Kidney glomerular epithelial cell (primary cell): ENCODE data around the gene KLHL28.

Experiments used
- DNase-seq: peaks from one replicate; lab custom pipeline; 2025; lab: John Stamatoyannopoulos, UW

KLHL28 gene, protein sequence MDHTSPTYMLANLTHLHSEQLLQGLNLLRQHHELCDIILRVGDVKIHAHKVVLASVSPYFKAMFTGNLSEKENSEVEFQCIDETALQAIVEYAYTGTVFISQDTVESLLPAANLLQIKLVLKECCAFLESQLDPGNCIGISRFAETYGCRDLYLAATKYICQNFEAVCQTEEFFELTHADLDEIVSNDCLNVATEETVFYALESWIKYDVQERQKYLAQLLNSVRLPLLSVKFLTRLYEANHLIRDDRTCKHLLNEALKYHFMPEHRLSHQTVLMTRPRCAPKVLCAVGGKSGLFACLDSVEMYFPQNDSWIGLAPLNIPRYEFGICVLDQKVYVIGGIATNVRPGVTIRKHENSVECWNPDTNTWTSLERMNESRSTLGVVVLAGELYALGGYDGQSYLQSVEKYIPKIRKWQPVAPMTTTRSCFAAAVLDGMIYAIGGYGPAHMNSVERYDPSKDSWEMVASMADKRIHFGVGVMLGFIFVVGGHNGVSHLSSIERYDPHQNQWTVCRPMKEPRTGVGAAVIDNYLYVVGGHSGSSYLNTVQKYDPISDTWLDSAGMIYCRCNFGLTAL

DNA sequence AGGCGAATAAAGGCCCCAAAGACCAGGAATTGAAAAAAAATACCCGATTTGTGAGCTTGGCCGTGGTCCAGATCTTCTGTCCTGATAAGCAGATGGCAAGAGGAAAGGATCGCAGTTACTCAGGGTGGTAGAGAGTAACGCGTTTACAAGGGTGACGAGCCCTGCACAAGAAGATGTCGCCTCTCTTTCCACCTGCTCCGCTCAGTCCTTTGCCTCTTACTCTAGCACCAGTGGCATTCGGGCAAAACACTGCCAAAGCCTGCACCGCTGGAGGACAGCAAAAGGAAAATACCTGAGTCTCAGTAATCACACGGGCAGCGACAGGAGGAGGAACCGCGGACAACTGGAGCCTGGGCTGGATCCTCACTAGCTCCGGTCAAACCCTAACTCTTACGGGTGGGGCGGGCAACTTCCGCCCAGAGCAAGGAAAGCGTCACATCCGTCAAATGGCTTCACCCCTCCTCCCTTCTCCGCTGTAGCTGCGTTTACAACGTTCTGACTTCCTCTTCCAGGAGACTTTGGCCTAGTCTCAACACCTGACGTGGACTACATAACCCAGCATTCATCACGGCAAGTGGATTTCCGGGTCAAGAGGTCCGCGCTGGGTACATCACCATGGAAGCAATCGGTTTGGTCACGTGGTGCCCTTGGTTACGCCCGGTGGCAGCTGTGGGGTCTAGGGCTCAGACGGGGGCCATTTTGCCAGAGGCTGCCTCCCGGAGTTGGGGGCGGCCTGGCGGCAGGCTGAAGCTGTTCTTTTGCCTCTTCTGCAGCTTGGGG is at the start of gene KLHL28, which contains the start of gene TOGARAM1:
KLHL28 (minus strand) TSS at position 394 of the 780 bp plus-strand sequence. CDS start 16,019 bp downstream, outside the sequence.
TOGARAM1 (plus strand) TSS at position 637 of the 780 bp plus-strand sequence. CDS start 232 bp downstream, outside the sequence.
- DNase-seq = peak; percentile 100

DNA sequence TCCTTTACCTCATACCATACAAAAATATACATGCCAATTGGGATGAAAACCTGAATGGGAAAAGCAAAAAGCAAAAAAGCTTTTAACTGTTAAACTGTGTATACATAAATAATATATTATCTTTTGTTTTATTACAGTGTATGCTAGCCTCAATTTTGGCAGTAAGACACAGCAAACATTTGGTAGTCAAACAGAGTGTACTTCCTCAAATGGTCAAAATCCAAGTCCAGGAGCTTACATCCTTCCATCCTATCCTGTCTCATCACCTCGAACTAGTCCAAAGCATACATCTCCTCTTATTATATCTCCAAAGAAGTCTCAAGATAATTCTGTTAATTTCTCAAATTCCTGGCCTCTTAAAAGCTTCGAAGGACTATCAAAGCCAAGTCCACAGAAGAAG is 42.2 kb upstream of the KLHL28 start:
- DNase-seq = no peak

DNA sequence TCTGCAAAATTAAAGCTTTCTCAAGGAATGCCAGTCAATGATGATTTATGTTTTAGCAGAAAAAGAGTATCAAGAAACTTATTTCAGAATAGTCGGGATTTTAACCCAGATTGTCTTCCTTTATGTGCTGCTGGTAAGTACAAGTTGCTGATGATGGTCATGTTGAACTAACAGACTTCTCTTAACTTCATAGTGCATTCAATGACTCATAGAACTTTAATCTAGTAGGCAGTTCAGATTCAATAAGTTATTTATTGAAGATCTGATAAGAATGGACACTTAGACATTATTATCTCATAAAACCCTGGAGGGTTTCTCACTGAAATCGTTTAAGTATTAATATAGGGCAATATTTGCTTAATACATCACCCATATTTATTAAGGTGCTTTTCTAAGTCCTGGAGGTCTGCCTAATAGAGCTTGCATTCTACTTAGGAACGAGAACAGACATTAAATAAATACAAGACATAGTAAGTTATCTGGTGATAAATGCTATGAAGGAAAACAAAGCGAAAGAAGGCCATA is 34.1 kb upstream of the KLHL28 start:
- DNase-seq = no peak

DNA sequence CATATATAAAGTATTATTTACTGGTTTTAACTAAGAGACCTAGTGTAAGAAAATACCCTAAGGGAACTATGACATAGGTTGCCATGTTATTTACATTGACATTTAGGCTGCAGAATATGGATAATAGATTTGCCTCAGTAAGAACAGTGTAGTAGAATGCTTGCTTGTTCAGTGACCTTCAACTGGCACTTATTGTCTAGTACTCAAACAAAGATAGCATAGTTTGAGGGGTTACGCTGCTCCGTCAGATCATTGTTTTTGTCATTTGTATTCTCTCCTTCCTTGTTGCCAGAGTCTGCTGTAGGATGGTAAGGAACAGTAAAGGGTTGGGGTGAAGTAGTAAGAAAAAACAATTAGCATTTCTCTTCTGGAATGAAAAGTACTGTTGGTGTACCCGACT is 33.4 kb upstream of the KLHL28 start:
- no peak for DNase-seq

DNA sequence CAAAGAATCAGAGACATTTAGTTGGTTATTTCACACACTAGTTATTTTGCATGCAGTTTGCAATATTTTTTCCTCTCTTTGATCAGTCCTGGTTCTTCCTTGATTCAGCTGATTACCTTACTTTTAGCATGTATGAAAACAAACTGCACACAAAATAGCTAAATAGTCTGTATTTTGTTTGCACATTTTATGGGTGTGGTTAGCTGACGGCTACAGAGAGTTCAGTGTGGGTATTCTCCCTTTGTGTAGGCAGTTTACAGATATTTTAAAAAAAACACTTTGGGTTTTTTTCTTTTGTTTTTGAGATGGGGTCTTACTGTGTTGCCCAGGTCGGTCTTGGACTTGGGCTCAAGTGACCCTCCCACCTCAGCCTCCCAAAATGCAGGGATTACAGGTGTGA is 28.8 kb upstream of the KLHL28 start:
- no peak for DNase-seq

DNA sequence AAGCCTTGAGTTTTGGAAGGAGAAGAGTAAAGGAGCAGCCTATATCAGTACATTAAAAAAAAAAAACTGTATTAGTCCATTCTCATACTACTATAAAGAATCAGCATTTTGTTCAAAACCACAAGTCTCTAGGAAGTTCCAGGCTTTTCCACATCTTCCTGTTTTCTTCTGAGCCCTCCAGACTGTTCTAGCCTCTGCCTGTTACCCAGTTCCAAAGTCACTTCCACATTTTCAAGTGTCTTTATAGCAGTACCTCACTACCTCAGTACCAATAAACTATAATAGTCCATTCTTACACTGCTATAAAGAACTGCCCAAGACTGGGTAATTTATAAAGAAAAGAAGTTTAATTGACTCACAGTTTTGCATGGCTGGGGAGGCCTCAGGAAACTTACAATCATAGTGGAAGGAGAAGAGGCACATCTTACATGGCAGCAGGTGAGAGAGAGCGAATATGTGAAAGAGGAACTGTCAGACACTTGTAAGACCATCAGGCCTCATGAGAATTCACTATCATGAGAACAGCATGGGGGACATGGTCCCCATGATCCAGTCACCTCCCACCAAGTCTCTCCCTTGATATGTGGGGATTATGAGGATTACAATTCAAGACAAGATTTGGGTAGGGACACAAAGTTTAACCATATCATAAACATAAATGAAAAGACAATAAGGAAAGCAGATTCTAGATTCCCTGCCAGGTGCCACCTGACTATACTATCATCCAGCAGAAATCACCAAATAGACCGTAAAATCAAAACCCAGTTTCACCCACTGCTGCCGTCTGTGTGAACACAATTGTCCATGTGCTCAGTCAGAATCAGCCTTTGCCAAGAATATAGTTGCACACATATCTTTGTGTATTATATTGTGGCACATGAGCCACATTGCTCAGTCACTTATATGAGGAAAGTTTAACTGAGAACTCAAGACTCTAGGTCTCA is 28.0 kb upstream of the KLHL28 start:
- no peak for DNase-seq

DNA sequence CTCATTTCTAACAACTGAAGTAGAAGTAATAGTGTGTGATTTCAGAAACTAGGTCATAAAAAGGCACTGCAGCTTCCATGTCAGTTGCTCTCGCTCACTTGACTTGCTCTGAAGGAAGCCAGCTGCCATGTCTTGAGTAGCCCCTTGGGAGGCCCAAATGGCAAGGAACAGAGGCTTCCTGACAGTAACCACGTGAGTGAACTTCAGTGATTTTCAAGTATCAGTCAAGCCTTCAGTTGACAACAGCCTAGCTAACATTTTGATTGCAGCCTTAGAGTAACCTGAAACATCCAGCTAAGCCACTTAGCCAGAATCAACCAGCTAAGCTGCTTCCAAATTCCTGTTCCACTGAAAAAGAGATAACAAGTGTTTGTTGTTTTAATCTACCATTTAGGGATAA is 26.9 kb upstream of the KLHL28 start:
- no peak for DNase-seq

DNA sequence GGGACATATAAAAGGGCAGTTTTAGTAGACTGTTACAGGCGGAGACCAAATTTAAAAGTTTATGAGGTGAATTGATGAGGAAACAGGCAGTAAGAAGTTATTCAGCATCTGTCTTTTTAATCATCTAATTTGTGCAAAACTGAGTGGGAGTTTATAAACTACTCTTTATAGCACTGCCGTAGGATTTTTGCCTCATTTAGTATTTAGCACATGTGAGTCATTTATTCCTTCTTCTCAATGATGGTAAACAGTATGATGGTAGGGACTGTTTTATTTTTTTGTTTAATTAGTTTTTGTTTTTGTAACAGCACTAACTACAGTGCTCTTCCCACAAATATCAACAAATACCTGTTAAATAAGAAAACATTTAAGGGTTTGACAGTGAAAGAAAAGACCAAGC is 20.8 kb upstream of the KLHL28 start:
- no peak for DNase-seq

DNA sequence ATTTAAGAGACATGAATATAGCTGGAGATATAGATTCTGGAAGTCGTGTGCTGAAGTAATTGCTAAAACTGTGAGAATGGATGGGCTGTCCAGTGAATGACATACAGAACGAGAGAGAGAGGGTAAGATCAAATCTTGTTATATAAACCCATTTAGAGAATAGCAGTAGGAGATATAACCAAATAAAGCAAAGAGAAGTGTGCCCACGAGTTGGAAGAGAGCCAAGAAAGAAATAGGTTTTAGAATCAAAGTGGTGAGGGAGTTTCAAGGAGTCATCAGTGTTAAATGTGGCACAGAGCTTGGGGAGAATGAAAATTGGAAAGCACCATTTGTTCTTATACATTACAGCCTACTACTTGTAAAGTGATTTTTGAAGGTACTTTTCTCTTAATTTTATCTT is 19.5 kb upstream of the KLHL28 start:
- DNase-seq = no peak

DNA sequence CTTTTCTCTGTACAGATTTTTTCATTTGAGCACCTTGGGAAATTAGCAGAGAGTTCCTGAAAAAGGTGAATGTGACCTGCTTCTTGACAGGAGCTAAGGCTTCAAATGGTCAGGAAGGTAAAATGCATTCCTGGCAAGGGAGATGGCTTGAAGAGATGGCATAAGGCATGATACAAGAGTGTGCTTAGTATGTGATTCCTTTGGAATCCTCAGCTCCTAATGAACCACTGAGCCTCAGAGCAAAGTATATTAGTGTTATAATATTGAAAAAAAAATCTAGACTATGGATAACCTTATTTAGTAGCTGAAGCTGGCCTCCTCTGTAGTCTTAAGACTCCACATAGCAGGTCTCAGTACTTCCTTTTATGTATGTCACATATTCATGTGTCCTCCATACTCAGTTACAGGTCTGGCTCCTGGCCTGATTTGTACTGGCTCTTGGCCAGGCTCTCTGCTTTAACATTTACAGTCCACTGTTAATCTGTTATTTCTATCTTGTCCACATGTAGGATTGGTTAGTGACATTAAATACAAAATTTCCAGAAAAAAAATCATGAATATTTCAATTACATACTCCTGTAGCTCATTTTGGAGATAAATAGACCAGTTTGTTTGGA is 18.1 kb upstream of the KLHL28 start:
- no peak for DNase-seq

DNA sequence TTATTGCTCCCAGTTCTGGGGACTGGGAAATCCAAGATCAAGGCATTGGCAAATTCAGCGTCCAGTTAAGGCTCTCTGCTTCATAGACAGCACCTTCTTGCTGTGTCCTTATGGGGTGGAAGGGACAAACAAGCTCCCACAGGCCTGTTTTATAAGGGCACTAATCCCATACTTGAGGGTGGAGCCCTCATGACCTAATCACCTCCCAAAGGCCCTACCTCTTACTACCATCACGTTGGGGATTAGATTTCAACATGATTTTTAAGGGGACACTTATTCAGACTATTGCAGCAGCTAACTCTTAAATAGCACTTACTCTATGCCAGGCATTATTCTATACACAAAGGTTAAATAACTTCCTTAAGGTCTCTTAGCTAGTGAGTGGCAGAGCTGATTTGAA is 17.5 kb upstream of the KLHL28 start:
- no peak for DNase-seq

DNA sequence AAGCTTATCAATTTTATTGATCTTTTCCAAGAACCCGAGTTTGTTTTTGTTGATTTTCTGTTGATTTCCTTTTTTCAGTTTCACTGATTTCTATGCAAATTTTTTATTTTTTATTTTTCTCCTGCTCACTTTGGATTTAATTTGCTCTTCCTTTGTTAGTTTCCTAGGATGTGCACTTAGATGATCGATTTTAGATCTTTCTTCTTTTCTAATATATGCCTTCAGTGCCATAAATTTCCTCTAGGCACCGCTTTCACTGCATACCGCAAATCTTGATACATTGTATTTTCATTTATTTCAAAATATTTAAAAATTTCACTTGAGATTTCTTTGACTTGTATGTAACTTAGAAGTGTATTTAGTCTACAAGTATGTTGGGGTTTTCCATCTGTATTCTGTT is 9.7 kb upstream of the KLHL28 start:
- DNase-seq = no peak

DNA sequence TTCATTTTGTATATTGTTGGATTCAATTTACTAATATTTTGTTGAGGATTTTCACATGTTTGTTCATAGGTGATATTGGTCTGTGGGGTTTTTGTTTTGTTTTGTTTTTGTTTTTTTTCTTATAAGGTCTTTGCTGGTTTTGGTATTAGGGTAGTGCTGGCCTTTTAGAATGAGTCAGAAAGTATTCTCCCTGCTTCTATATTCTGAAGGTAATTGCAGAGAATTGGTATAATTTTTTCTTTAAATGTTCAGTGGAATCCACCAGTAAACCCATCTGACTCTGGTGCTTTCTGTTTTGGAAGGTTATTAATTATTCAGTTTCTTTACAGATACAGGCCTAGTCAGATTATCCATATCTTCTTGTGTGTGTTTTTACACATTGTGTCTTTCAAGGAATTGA is 9.2 kb upstream of the KLHL28 start:
- no peak for DNase-seq

DNA sequence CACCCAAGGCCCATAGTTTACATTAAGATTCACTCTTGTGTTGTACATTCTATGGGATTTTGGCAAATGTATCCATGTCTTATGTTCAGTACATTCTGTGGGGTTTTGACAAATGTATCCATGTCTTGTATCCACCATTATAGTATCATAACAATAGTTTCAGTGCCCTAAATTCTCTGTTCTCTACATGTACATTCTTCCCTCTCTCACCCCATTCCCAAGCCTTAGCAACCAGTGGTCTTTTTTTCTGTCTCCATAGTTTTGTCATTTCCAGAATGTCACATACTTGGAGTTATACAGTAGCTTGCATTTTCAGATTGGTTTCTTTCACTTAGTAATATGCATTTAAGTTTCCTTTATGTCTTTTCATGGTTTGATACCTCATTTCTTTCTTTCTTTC is 7.0 kb upstream of the KLHL28 start:
- DNase-seq = no peak

DNA sequence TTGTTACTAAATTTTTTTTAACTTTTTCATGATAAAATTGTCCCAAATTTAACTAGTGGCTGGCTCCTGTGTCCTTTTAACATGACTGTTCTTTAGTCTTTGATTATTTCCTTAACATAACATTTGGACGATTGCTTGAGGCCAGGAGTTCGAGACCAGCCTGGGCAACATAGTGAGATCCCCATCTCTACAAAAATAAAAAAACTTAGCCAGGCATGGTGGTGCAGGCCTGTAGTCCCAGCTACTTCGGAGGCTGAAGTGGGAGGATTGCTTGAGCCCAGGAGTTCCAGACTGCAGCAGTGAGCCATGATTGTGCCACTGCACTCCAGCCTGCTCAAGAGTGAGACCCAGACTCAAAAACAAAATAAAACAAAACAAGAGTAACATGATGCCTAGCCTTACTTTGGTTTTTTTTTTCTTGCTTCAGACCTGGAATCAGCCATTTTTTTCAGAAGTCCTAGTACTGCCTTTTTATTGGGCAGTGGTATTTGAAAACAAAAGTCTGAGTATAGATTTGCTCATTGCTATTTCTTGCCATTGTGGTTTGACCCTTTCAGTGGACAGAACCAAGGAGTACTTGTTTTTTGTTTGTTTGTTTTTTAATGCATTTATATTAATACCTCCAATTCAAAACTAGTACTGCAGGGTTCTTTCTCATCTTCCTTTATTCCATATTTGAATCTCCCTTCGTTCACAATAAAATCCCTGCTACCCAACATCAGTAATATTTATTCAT is 5.0 kb upstream of the KLHL28 start:
- DNase-seq = no peak

DNA sequence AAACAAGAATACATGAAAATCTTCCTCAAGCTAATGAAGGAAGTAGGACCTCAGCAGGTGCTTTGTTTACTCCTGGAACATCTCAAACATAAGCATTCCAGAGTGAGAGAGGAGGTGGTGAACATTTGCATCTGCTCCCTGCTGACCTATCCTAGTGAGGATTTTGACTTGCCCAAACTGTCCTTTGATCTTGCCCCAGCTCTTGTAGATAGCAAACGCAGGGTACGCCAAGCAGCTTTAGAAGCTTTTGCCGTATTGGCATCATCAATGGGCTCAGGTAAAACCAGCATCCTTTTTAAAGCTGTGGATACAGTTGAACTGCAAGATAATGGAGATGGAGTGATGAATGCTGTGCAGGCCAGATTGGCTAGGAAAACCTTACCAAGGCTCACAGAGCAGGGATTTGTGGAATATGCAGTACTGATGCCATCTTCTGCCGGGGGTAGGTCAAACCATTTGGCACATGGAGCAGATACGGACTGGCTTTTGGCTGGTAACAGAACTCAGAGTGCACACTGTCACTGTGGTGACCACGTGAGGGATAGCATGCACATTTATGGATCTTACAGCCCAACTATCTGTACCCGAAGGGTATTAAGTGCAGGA is 2.1 kb upstream of the KLHL28 start:
- no peak for DNase-seq

DNA sequence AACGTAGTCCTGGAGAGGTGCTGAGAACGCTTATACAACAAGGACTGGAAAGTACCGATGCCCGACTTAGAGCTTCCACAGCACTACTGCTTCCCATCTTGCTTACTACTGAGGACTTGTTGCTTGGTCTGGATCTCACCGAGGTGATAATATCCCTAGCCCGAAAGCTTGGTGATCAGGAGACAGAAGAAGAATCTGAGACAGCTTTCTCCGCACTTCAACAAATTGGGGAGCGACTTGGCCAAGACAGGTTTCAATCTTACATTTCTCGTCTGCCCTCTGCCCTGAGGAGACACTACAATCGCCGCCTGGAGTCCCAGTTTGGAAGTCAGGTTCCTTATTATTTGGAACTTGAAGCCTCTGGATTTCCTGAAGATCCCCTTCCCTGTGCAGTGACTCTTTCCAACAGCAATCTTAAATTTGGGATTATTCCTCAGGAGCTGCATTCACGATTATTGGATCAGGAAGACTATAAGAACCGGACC is 1.3 kb upstream of the KLHL28 start:
- DNase-seq = no peak

DNA sequence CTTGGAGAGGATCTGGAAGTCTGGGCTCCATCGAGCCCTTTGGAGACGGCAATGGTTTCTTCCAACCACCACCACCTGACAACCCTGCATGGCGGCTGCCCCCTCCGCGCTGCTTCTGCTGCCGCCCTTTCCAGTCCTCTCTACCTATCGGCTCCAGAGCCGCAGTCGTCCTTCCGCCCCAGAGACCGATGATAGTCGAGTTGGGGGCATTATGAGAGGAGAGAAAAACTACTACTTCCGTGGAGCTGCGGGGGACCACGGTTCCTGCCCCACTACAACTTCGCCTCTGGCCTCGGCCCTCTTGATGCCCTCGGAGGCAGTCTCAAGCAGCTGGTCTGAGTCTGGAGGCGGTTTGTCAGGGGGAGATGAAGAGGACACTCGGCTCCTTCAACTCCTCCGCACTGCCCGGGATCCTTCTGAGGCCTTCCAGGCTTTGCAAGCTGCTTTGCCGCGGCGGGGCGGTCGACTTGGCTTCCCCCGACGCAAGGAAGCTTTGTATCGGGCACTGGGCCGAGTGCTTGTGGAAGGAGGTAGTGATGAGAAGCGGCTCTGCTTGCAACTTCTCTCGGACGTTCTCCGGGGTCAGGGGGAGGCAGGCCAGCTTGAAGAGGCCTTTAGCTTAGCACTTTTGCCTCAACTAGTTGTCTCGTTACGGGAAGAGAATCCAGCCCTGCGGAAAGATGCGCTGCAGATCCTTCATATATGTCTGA is 742 bp upstream of the KLHL28 start:
- DNase-seq = no peak

DNA sequence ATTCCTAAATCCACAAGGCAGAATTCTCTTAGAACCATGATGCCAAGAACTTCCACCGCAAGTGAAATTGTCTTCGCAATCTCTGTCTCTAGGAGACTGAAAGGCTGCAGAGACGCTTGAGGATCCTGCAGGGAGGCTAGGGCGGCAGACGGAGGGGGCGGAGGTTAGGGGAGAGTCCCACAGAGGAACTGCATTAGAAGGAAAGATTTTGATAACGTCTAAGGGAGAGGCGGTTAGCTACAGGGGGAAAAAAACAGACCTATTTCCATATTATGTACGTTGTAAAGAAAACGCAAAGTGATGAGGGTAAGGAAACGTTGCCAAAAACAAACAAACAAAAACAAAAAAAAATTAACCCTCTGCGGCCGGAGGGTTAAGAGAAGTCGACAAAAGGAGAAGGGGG is 595 bp downstream of the KLHL28 start:
- no peak for DNase-seq
